ENCODE data around the gene ORC5.

Gene ORC5

GRCh38 chr7:104089612-104090011, 118.2 kb downstream of the ORC5 start (continued):
- no peak for TF ChIP-seq ZNF692 (tag by site-specific recombination; IDR thresholded peaks at IDR 0.05)
- no peak for TF ChIP-seq AEBP2 (tag by site-specific recombination; IDR thresholded peaks at IDR 0.05; ENCODE audit: borderline replicate concordance)
- no peak for TF ChIP-seq GFI1B (tag by site-specific recombination; IDR thresholded peaks at IDR 0.05)
- TF ChIP-seq TRIM28 (IDR thresholded peaks at IDR 0.05; ENCODE audit: borderline replicate concordance, low read length), result no peak
- TF ChIP-seq ZNF169 (tag by site-specific recombination; IDR thresholded peaks at IDR 0.05), result no peak
- TF ChIP-seq WT1 (tag by site-specific recombination; IDR thresholded peaks at IDR 0.05), result no peak

GRCh38 chr7:104089061-104089460, 118.8 kb downstream of the ORC5 start:
- H3K9me3 ChIP-seq (ENCODE audit: control insufficient read depth, insufficient read depth, low read depth, low read length), result no peaks in the 10 kb centered on the region
- no peak for TF ChIP-seq ZNF701 (tag by site-specific recombination; IDR thresholded peaks at IDR 0.05)
- no peak for TF ChIP-seq RBAK (tag by site-specific recombination; IDR thresholded peaks at IDR 0.05)
- TF ChIP-seq HOXA7 (CRISPR knock-in tag; IDR thresholded peaks at IDR 0.05; ENCODE audit: borderline replicate concordance), result no peak
- TF ChIP-seq ZNF202 (tag by site-specific recombination; IDR thresholded peaks at IDR 0.05; ENCODE audit: borderline replicate concordance), result no peak
- TF ChIP-seq ZNF544 (tag by site-specific recombination; IDR thresholded peaks at IDR 0.05), result no peak
- no peak for TF ChIP-seq ZSCAN30 (tag by site-specific recombination; IDR thresholded peaks at IDR 0.05)
- no peak for TF ChIP-seq ZNF37A (tag by site-specific recombination; IDR thresholded peaks at IDR 0.05)
- TF ChIP-seq ZNF830 (tag by site-specific recombination; IDR thresholded peaks at IDR 0.05; ENCODE audit: low read depth), result no peak
- no peak for TF ChIP-seq ZNF549 (tag by site-specific recombination; IDR thresholded peaks at IDR 0.05)
- TF ChIP-seq ATF2 (tag by site-specific recombination; IDR thresholded peaks at IDR 0.05; ENCODE audit: low read depth), result no peak
- TF ChIP-seq ZSCAN23 (tag by site-specific recombination; IDR thresholded peaks at IDR 0.05), result no peak
- no peak for TF ChIP-seq ZNF600 (tag by site-specific recombination; IDR thresholded peaks at IDR 0.05)
- TF ChIP-seq ZNF837 (tag by site-specific recombination; IDR thresholded peaks at IDR 0.05), result no peak
- no peak for TF ChIP-seq KLF17 (tag by site-specific recombination; IDR thresholded peaks at IDR 0.05)
- no peak for TF ChIP-seq ZNF423 (tag by site-specific recombination; IDR thresholded peaks at IDR 0.05)
- TF ChIP-seq ZNF692 (tag by site-specific recombination; IDR thresholded peaks at IDR 0.05), result no peak
- no peak for TF ChIP-seq ZNF239 (tag by site-specific recombination; IDR thresholded peaks at IDR 0.05)
- TF ChIP-seq ZNF112 (tag by site-specific recombination; IDR thresholded peaks at IDR 0.05), result no peak
- no peak overlapping the region for H3K27ac ChIP-seq (ENCODE audit: extremely low read depth, low read depth, low read length)
- ChIA-PET CTCF (no interaction called here), POLR2A (no interaction called here)
- H3K4me3 ChIP-seq (ENCODE audit: low read depth, low read length), result no peak overlapping the region
- H3K36me3 ChIP-seq (ENCODE audit: control insufficient read depth in 2 of 2, insufficient read depth in 1 of 2, low read length in 2 of 2), result no peaks in the 10 kb centered on the region
- no peaks in the 10 kb centered on the region for H3K4me1 ChIP-seq (ENCODE audit: control insufficient read depth, insufficient read depth, low read length)

Measured in HEK293 (cell line).